ENCODE data around the gene THADA.

The THADA gene

DNA sequence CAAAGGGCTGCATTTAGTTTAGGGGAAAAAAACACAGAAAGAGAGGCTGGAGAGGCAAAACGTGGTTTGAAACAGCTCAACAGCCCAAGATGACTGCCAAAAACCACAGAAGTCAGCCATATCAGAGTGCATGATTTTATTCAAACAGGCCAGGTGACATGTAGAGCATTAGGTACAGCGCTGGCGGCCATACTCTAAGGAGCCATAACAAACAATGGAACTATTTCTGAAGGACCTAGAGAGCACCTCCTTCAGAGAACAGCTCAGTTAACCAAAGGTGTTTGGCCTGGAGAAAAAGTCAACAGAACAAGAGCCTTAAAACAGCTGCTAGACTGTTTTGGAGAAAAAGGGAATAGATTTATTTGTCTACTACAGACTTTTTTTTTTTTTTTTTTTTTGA, 2.6 kb downstream of the THADA start:
- H3K9me3 ChIP-seq (ENCODE audit: control insufficient read depth, insufficient read depth, low read depth, low read length) = no peaks in the 10 kb centered on the region
- peaks cover 29 to 32% of the 10 kb centered on the region in 2 experiments for H3K36me3 ChIP-seq (ENCODE audit: control insufficient read depth in 2 of 2, insufficient read depth in 1 of 2, low read length in 2 of 2)
- TF ChIP-seq ZSCAN16 (tag by site-specific recombination; IDR thresholded peaks at IDR 0.05) = no peak
- TF ChIP-seq EGR2 (tag by site-specific recombination; IDR thresholded peaks at IDR 0.05; ENCODE audit: low read depth) = no peak
- TF ChIP-seq ZBTB8A (tag by site-specific recombination; IDR thresholded peaks at IDR 0.05) = no peak
- TF ChIP-seq ZNF211 (tag by site-specific recombination; IDR thresholded peaks at IDR 0.05; ENCODE audit: low read depth) = no peak
- no peak for TF ChIP-seq ZNF792 (tag by site-specific recombination; IDR thresholded peaks at IDR 0.05)
- TF ChIP-seq, protein P1, sequence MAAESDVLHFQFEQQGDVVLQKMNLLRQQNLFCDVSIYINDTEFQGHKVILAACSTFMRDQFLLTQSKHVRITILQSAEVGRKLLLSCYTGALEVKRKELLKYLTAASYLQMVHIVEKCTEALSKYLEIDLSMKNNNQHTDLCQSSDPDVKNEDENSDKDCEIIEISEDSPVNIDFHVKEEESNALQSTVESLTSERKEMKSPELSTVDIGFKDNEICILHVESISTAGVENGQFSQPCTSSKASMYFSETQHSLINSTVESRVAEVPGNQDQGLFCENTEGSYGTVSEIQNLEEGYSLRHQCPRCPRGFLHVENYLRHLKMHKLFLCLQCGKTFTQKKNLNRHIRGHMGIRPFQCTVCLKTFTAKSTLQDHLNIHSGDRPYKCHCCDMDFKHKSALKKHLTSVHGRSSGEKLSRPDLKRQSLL (tag by site-specific recombination; IDR thresholded peaks at IDR 0.05) = no peak
- TF ChIP-seq ZNF121 (tag by site-specific recombination; IDR thresholded peaks at IDR 0.05) = no peak
- no peak for TF ChIP-seq HOXD13 (CRISPR knock-in tag; IDR thresholded peaks at IDR 0.05; ENCODE audit: borderline replicate concordance)
- TF ChIP-seq, protein P2, sequence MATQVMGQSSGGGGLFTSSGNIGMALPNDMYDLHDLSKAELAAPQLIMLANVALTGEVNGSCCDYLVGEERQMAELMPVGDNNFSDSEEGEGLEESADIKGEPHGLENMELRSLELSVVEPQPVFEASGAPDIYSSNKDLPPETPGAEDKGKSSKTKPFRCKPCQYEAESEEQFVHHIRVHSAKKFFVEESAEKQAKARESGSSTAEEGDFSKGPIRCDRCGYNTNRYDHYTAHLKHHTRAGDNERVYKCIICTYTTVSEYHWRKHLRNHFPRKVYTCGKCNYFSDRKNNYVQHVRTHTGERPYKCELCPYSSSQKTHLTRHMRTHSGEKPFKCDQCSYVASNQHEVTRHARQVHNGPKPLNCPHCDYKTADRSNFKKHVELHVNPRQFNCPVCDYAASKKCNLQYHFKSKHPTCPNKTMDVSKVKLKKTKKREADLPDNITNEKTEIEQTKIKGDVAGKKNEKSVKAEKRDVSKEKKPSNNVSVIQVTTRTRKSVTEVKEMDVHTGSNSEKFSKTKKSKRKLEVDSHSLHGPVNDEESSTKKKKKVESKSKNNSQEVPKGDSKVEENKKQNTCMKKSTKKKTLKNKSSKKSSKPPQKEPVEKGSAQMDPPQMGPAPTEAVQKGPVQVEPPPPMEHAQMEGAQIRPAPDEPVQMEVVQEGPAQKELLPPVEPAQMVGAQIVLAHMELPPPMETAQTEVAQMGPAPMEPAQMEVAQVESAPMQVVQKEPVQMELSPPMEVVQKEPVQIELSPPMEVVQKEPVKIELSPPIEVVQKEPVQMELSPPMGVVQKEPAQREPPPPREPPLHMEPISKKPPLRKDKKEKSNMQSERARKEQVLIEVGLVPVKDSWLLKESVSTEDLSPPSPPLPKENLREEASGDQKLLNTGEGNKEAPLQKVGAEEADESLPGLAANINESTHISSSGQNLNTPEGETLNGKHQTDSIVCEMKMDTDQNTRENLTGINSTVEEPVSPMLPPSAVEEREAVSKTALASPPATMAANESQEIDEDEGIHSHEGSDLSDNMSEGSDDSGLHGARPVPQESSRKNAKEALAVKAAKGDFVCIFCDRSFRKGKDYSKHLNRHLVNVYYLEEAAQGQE (tag by site-specific recombination; IDR thresholded peaks at IDR 0.05) = no peak
- TF ChIP-seq ZNF521 (tag by site-specific recombination; IDR thresholded peaks at IDR 0.05) = no peak
- TF ChIP-seq, protein P3, sequence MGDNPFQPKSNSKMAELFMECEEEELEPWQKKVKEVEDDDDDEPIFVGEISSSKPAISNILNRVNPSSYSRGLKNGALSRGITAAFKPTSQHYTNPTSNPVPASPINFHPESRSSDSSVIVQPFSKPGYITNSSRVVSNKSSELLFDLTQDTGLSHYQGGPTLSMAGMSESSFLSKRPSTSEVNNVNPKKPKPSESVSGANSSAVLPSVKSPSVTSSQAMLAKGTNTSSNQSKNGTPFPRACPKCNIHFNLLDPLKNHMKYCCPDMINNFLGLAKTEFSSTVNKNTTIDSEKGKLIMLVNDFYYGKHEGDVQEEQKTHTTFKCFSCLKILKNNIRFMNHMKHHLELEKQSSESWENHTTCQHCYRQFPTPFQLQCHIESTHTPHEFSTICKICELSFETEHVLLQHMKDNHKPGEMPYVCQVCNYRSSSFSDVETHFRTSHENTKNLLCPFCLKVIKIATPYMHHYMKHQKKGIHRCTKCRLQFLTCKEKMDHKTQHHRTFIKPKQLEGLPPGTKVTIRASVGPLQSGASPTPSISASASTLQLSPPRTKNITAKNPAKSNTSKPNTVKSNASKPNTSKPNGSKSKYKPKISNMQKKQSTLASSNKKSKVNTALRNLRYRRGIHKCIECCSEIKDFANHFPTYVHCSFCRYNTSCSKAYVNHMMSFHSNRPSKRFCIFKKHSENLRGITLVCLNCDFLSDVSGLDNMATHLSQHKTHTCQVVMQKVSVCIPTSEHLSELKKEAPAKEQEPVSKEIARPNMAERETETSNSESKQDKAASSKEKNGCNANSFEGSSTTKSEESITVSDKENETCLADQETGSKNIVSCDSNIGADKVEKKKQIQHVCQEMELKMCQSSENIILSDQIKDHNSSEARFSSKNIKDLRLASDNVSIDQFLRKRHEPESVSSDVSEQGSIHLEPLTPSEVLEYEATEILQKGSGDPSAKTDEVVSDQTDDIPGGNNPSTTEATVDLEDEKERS (tag by site-specific recombination; IDR thresholded peaks at IDR 0.05) = no peak
- TF ChIP-seq, protein P4, sequence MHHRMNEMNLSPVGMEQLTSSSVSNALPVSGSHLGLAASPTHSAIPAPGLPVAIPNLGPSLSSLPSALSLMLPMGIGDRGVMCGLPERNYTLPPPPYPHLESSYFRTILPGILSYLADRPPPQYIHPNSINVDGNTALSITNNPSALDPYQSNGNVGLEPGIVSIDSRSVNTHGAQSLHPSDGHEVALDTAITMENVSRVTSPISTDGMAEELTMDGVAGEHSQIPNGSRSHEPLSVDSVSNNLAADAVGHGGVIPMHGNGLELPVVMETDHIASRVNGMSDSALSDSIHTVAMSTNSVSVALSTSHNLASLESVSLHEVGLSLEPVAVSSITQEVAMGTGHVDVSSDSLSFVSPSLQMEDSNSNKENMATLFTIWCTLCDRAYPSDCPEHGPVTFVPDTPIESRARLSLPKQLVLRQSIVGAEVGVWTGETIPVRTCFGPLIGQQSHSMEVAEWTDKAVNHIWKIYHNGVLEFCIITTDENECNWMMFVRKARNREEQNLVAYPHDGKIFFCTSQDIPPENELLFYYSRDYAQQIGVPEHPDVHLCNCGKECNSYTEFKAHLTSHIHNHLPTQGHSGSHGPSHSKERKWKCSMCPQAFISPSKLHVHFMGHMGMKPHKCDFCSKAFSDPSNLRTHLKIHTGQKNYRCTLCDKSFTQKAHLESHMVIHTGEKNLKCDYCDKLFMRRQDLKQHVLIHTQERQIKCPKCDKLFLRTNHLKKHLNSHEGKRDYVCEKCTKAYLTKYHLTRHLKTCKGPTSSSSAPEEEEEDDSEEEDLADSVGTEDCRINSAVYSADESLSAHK (tag by site-specific recombination; IDR thresholded peaks at IDR 0.05) = no peak
- TF ChIP-seq ZBTB21 (tag by site-specific recombination; IDR thresholded peaks at IDR 0.05) = no peak
- POLR2A ChIA-PET = interaction anchor here (0.7 kb wide), 2 partner anchors 157 to 363 kb away, joined by 3 to 4 read pairs; no protein-coding TSS in a partner anchor
- CTCF ChIA-PET = interaction anchor here (0.6 kb wide), 1 partner anchor 19 kb away, joined by 3 read pairs; no protein-coding TSS in a partner anchor
- H3K27ac ChIP-seq (ENCODE audit: extremely low read depth, low read depth, low read length) = no peak overlapping the region
- H3K4me1 ChIP-seq (ENCODE audit: control insufficient read depth, insufficient read depth, low read length) = 0 out of 2 replicates have a peak, but pooled peaks cover 4% of the 10 kb centered on the region
- H3K4me3 ChIP-seq (ENCODE audit: low read depth, low read length) = no peak overlapping the region

DNA sequence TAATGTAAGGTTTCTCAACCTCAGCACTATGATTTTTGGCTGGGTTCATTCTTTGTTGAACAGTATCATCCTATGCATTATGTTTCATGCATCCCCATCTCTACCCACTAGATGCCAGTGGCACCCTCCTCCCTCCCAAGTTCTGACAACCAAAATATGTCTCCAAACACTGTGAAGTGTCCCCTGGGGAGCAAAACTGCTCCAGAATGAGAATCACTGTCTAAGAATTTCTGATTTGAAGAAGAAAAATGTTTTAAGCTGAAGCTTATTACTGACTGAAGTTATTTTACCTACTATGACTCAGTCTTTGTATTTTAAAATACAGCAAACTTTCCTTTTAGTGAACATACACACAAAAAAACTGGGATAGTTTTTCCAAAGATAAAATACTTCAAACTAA, 3.4 kb downstream of the THADA start:
- Histone ChIP-seq H3K4me3 (ENCODE audit: low read depth, low read length) (no peak overlapping the region), H3K27ac (ENCODE audit: extremely low read depth, low read depth, low read length) (no peak overlapping the region), H3K36me3 (ENCODE audit: control insufficient read depth in 2 of 2, insufficient read depth in 1 of 2, low read length in 2 of 2) (peaks cover 30 to 35% of the 10 kb centered on the region in 2 experiments), H3K4me1 (ENCODE audit: control insufficient read depth, insufficient read depth, low read length) (0 out of 2 replicates have a peak, but pooled peaks cover 4% of the 10 kb centered on the region), H3K9me3 (ENCODE audit: control insufficient read depth, insufficient read depth, low read depth, low read length) (no peaks in the 10 kb centered on the region)
- ChIA-PET POLR2A (interaction anchor here (0.7 kb wide), 1 partner anchor 15 kb away, joined by 4 read pairs; no protein-coding TSS in a partner anchor), CTCF (no interaction called here)
- TF ChIP-seq TRIM28 (IDR thresholded peaks at IDR 0.05; ENCODE audit: borderline replicate concordance, low read length) (no peak), OVOL3 (tag by site-specific recombination; IDR thresholded peaks at IDR 0.05) (no peak), IKZF3 (tag by site-specific recombination; IDR thresholded peaks at IDR 0.05) (no peak), ZNF214 (tag by site-specific recombination; IDR thresholded peaks at IDR 0.05; ENCODE audit: borderline replicate concordance) (no peak), ZNF558 (tag by site-specific recombination; IDR thresholded peaks at IDR 0.05) (no peak), SETDB1 (IDR thresholded peaks at IDR 0.05; ENCODE audit: insufficient read length, low read length) (no peak), ZBTB48 (tag by site-specific recombination; IDR thresholded peaks at IDR 0.05) (no peak)
- TF ChIP-seq, protein P5, sequence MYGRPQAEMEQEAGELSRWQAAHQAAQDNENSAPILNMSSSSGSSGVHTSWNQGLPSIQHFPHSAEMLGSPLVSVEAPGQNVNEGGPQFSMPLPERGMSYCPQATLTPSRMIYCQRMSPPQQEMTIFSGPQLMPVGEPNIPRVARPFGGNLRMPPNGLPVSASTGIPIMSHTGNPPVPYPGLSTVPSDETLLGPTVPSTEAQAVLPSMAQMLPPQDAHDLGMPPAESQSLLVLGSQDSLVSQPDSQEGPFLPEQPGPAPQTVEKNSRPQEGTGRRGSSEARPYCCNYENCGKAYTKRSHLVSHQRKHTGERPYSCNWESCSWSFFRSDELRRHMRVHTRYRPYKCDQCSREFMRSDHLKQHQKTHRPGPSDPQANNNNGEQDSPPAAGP (tag by site-specific recombination; IDR thresholded peaks at IDR 0.05) = no peak
- TF ChIP-seq, protein P6, sequence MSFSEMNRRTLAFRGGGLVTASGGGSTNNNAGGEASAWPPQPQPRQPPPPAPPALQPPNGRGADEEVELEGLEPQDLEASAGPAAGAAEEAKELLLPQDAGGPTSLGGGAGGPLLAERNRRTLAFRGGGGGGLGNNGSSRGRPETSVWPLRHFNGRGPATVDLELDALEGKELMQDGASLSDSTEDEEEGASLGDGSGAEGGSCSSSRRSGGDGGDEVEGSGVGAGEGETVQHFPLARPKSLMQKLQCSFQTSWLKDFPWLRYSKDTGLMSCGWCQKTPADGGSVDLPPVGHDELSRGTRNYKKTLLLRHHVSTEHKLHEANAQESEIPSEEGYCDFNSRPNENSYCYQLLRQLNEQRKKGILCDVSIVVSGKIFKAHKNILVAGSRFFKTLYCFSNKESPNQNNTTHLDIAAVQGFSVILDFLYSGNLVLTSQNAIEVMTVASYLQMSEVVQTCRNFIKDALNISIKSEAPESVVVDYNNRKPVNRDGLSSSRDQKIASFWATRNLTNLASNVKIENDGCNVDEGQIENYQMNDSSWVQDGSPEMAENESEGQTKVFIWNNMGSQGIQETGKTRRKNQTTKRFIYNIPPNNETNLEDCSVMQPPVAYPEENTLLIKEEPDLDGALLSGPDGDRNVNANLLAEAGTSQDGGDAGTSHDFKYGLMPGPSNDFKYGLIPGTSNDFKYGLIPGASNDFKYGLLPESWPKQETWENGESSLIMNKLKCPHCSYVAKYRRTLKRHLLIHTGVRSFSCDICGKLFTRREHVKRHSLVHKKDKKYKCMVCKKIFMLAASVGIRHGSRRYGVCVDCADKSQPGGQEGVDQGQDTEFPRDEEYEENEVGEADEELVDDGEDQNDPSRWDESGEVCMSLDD (tag by site-specific recombination; IDR thresholded peaks at IDR 0.05) = no peak

Data from HEK293 (cell line).